HepG2 (cell line): ENCODE data around the gene TBC1D21. TPM values are rescaled to one million over a fixed set of nuclear protein-coding genes. Genes with fewer than 3 reads are reported as not detected.

Experiments
- CAMTA2 ChIP-seq: sonication (generic); formaldehyde crosslinking; IDR thresholded peaks from 2 replicates; pipeline ENCODE4 v1.4.0; 2020; ENCODE audit warnings: mild to moderate bottlenecking, missing genetic modification reagents, borderline replicate concordance
- CHD2 ChIP-seq: IDR thresholded peaks from 2 replicates; pipeline ENCODE4 v1.6.1; 2011; ENCODE audit warnings: low read depth, low read length, improper control_type of control experiment
- ESRRA ChIP-seq: sonication (generic); formaldehyde crosslinking; IDR thresholded peaks from 2 replicates; pipeline ENCODE4 v1.5.1; 2020; ENCODE audit warnings: mild to moderate bottlenecking, low read depth, missing genetic modification reagents
- GABPB1 ChIP-seq: IDR thresholded peaks from 2 replicates; pipeline ENCODE4 v1.6.1; 2016; ENCODE audit warnings: mild to moderate bottlenecking, missing genetic modification reagents, moderate library complexity, missing compliant biosample characterization
- GPBP1L1 ChIP-seq: sonication (generic); formaldehyde crosslinking; IDR thresholded peaks from 2 replicates; pipeline ENCODE4 v1.5.0; 2020; ENCODE audit warnings: mild to moderate bottlenecking, missing genetic modification reagents
- HMG20A ChIP-seq: IDR thresholded peaks from 2 replicates; pipeline ENCODE4 v1.6.1; 2016; ENCODE audit warnings: borderline replicate concordance
- NCOA5 ChIP-seq: sonication (generic); formaldehyde crosslinking; IDR thresholded peaks from 2 replicates; pipeline ENCODE4 v1.4.0; 2020; ENCODE audit warnings: missing genetic modification reagents
- NFIB ChIP-seq: sonication (generic); formaldehyde crosslinking; IDR thresholded peaks from 2 replicates; pipeline ENCODE4 v1.9.0; 2021; ENCODE audit warnings: missing genetic modification reagents, mild to moderate bottlenecking, borderline replicate concordance
- NR2F1 ChIP-seq, 2 experiments: fragments of 450-650 bp in 1 of 2; formaldehyde crosslinking in 1 of 2; IDR thresholded peaks; 2 replicates each; pipeline versions ENCODE4 v1.5.0 to v1.6.1; 2016 to 2020; ENCODE audit warnings: mild to moderate bottlenecking in 1 of 2, missing compliant biosample characterization in 1 of 2, missing genetic modification reagents in 1 of 2, moderate library complexity in 1 of 2
- RBM39 ChIP-seq: fragments of 200-400 bp; formaldehyde crosslinking; IDR thresholded peaks from one replicate; pipeline ENCODE4 v1.6.1; 2018; ENCODE audit warnings: antibody characterized with exemption, mild to moderate bottlenecking, low read depth, low read length; ENCODE audit not compliant: poor library complexity, severe bottlenecking
- SALL1 ChIP-seq: sonication (generic); formaldehyde crosslinking; IDR thresholded peaks from 2 replicates; pipeline ENCODE4 v1.8.0; 2022; ENCODE audit warnings: mild to moderate bottlenecking, missing genetic modification reagents
- SMC3 ChIP-seq: IDR thresholded peaks from 2 replicates; pipeline ENCODE4 v1.6.1; 2011; ENCODE audit warnings: low read length, improper control_type of control experiment
- WIZ ChIP-seq: sonication (generic); formaldehyde crosslinking; IDR thresholded peaks from 2 replicates; pipeline ENCODE4 v1.5.1; 2020; ENCODE audit warnings: mild to moderate bottlenecking, missing genetic modification reagents
- ZBTB7A ChIP-seq: sonication (generic); formaldehyde crosslinking; IDR thresholded peaks from 2 replicates; pipeline ENCODE4 v1.8.0; 2022; ENCODE audit warnings: mild to moderate bottlenecking, missing genetic modification reagents
- ZFP37 ChIP-seq: sonication (generic); formaldehyde crosslinking; IDR thresholded peaks from 2 replicates; pipeline ENCODE4 v1.4.0; 2020; ENCODE audit warnings: missing genetic modification reagents, borderline replicate concordance
- ZNF350 ChIP-seq: sonication (generic); formaldehyde crosslinking; IDR thresholded peaks from 2 replicates; pipeline ENCODE4 v1.4.0; 2020; ENCODE audit warnings: mild to moderate bottlenecking, low read depth, missing genetic modification reagents, borderline replicate concordance
- ZNF468 ChIP-seq: sonication (generic); formaldehyde crosslinking; IDR thresholded peaks from 2 replicates; pipeline ENCODE4 v1.8.0; 2022; ENCODE audit warnings: mild to moderate bottlenecking, moderate library complexity, missing genetic modification reagents
- ZNF777 ChIP-seq: sonication (generic); formaldehyde crosslinking; IDR thresholded peaks from 2 replicates; pipeline ENCODE4 v1.4.0; 2020; ENCODE audit warnings: missing genetic modification reagents
- ZNF891 ChIP-seq: sonication (generic); formaldehyde crosslinking; IDR thresholded peaks from 2 replicates; pipeline ENCODE4 v1.5.0; 2020; ENCODE audit warnings: mild to moderate bottlenecking, missing genetic modification reagents
- polyA plus RNA-seq, 8 experiments: library from polyadenylated mRNA; depleted of rRNA in 3 of 8; stranded (reverse) in 7 of 8; unstranded in 1 of 8; fragments of >200 nt; fragmentation: Illumina TruSeq in 4 of 8; extraction: Trizol in 4 of 8; gene quantifications; 2 replicates each; pipeline versions ENCODE4 v1.2.1 to v1.2.3, GENCODE V29; 2011 to 2016; ENCODE audit warnings: low read depth in 4 of 8, missing spikeins in 1 of 8, mixed read lengths in 1 of 8; ENCODE audit not compliant: insufficient read depth in 1 of 8
- total RNA-seq, 5 experiments: library from RNA; depleted of rRNA; stranded (reverse); fragments of >200 nt; fragmentation: Illumina TruSeq; extraction: Trizol; gene quantifications; 2 replicates each; pipeline ENCODE4 v1.2.3, GENCODE V29; 2016; ENCODE audit warnings: low read depth in 1 of 5
- TF ChIP-seq, protein P1 (sequence below): sonication (generic); formaldehyde crosslinking; IDR thresholded peaks from 2 replicates; pipeline ENCODE4 v1.8.0; 2022; ENCODE audit warnings: low read depth, missing genetic modification reagents

TBC1D21 gene
- total and polyA plus RNA-seq, 2 of the 13 experiments (the other 11 are each of a cell fraction or from before 2014, with no cell fraction given) = not detected

DNA sequence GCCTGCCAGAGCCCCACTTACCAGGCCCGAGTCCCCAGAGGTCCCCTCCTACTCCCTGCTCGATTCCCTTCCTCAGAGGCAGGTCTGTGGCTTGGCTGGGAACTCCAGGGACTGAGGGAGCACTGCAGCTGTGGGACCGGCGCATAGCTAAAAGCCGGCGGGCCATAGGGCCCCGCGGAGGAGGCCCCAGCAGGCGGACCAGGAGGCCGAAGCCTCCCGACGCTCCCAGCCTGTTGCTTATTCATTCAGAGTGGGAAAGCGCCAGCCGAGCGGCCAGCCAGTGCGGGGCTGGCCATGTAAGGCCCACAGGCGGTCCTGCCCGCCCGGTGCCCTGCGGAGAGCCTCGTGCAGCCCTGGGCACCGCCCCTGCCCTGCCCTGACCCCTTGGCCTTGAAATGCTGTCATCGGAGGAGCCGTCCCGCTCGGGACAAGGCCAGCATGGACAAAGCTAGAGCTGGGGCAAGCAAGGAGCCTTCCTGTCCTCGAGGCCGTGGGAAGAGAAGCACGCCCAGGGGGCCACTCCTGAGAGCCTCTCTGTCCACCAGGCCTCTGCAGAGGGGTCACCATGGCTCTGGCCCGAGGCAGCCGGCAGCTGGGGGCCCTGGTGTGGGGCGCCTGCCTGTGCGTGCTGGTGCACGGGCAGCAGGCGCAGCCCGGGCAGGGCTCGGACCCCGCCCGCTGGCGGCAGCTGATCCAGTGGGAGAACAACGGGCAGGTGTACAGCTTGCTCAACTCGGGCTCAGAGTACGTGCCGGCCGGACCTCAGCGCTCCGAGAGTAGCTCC, 53.0 kb downstream of the TBC1D21 start, which contains the start of gene LOXL1 (continued):
- TF ChIP-seq, protein P1, sequence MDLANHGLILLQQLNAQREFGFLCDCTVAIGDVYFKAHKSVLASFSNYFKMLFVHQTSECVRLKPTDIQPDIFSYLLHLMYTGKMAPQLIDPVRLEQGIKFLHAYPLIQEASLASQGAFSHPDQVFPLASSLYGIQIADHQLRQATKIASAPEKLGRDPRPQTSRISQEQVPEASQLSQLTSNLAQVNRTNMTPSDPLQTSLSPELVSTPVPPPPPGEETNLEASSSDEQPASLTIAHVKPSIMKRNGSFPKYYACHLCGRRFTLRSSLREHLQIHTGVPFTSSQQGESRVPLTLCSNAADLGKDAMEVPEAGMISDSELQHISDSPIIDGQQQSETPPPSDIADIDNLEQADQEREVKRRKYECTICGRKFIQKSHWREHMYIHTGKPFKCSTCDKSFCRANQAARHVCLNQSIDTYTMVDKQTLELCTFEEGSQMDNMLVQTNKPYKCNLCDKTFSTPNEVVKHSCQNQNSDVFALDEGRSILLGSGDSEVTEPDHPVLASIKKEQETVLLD (CRISPR knock-in tag) = no peak
- no peak for TF ChIP-seq SALL1 (CRISPR knock-in tag)
- no peak for TF ChIP-seq SMC3
- no peak for TF ChIP-seq GPBP1L1 (CRISPR knock-in tag)
- no peak for TF ChIP-seq ZNF350 (CRISPR knock-in tag)
- TF ChIP-seq NFIB (CRISPR knock-in tag) = no peak
- TF ChIP-seq ZNF777 = no peak; the same call in 1 of the 2 replicates
- TF ChIP-seq ZNF891 (CRISPR knock-in tag) = 0 out of 2 replicates have a peak, but pooled peaks have one; percentile 22
- TF ChIP-seq WIZ (CRISPR knock-in tag) = no peak
- TF ChIP-seq NR2F1 (CRISPR knock-in tag; IDR thresholded peaks at IDR 0.05) = no peak
- no peak for TF ChIP-seq ZFP37
- TF ChIP-seq NCOA5 (CRISPR knock-in tag) = no peak
- no peak for TF ChIP-seq ZNF468 (CRISPR knock-in tag)
- peak; percentile 43 for TF ChIP-seq RBM39
- TF ChIP-seq GABPB1 (CRISPR knock-in tag) = 0 out of 2 replicates have a peak, but pooled peaks have one; percentile 15
- TF ChIP-seq CAMTA2 (CRISPR knock-in tag) = no peak
- no peak for TF ChIP-seq HMG20A (CRISPR knock-in tag)
- no peak for TF ChIP-seq ZBTB7A (CRISPR knock-in tag)
- no peak for TF ChIP-seq ESRRA (CRISPR knock-in tag)
- no peak for TF ChIP-seq CHD2
